Measurements from ENCODE around the gene AP2A2.
A peak's percentile ranks its signal among the peaks of the same experiment; 100 is the strongest.

The AP2A2 gene

GRCh38 chr11:925496-926301 lies at the start of gene AP2A2:
Gene AP2A2 (plus strand): TSS chr11:925870. CDS start chr11:926022, 152 bp downstream.
- DNase-seq (ENCODE audit: insufficient read length, low spot score) (peak; percentile 92), FAIRE-seq (peak; percentile 100)

- FAIRE-seq (no peak), DNase-seq (ENCODE audit: insufficient read length, low spot score) (no peak)
These were observed 49.1 kb upstream of the AP2A2 start for GRCh38 chr11:876545-876944.

- DNase-seq (ENCODE audit: insufficient read length, low spot score), result no peak
These were observed 48.1 kb upstream of the AP2A2 start for GRCh38 chr11:877565-877964.

GRCh38 chr11:880447-880846 lies 45.2 kb upstream of the AP2A2 start:
- DNase-seq (ENCODE audit: insufficient read length, low spot score) (no peak), FAIRE-seq (no peak)

More at GRCh38 chr11:877565-877964, 48.1 kb upstream of the AP2A2 start:
- FAIRE-seq, result no peak

- no peak for FAIRE-seq
- no peak for DNase-seq (ENCODE audit: insufficient read length, low spot score)
These were observed 43.1 kb upstream of the AP2A2 start for GRCh38 chr11:882596-882995.

- DNase-seq (ENCODE audit: insufficient read length, low spot score) (no peak), FAIRE-seq (no peak)
These were observed 42.1 kb upstream of the AP2A2 start for GRCh38 chr11:883527-883926.

GRCh38 chr11:884578-885070 lies 41.0 kb upstream of the AP2A2 start:
- DNase-seq (ENCODE audit: insufficient read length, low spot score) (no peak), FAIRE-seq (no peak)

GRCh38 chr11:886568-886967 lies 39.1 kb upstream of the AP2A2 start:
- DNase-seq (ENCODE audit: insufficient read length, low spot score), result no peak
- no peak for FAIRE-seq

GRCh38 chr11:887589-887988 lies 38.1 kb upstream of the AP2A2 start:
- DNase-seq (ENCODE audit: insufficient read length, low spot score) (no peak), FAIRE-seq (no peak)

- no peak for DNase-seq (ENCODE audit: insufficient read length, low spot score)
- no peak for FAIRE-seq
These were observed 37.1 kb upstream of the AP2A2 start for GRCh38 chr11:888310-889212.

- no peak for FAIRE-seq
- no peak for DNase-seq (ENCODE audit: insufficient read length, low spot score)
These were observed 36.4 kb upstream of the AP2A2 start for GRCh38 chr11:889257-889656.

GRCh38 chr11:889687-890475 lies 35.8 kb upstream of the AP2A2 start:
- FAIRE-seq (no peak), DNase-seq (ENCODE audit: insufficient read length, low spot score) (no peak)

- FAIRE-seq (no peak), DNase-seq (ENCODE audit: insufficient read length, low spot score) (no peak)
These were observed 34.7 kb upstream of the AP2A2 start for GRCh38 chr11:890794-891540.

GRCh38 chr11:893008-893654 lies 32.5 kb upstream of the AP2A2 start:
- DNase-seq (ENCODE audit: insufficient read length, low spot score) (no peak), FAIRE-seq (no peak)

- no peak for FAIRE-seq
These were observed 31.0 kb upstream of the AP2A2 start for GRCh38 chr11:894575-895201.

GRCh38 chr11:895331-896110 lies 30.1 kb upstream of the AP2A2 start:
- FAIRE-seq, result no peak
- DNase-seq (ENCODE audit: insufficient read length, low spot score), result no peak

More at GRCh38 chr11:894575-895201, 31.0 kb upstream of the AP2A2 start:
- DNase-seq (ENCODE audit: insufficient read length, low spot score), result no peak

- DNase-seq (ENCODE audit: insufficient read length, low spot score), result no peak
- FAIRE-seq, result no peak
These were observed 28.2 kb upstream of the AP2A2 start for GRCh38 chr11:897253-898142.

Measured in HTR-8/SVneo (cell line).